ENCODE data around the gene PLG. TPM values are rescaled to one million over a fixed set of nuclear protein-coding genes. Genes with fewer than 3 reads are reported as not detected.
"Not testable (repeated sequence)": the region's sequence is repeated elsewhere in the genome, so short reads cannot be mapped to it uniquely, and the experiment has no call there.

PLG gene
- total RNA-seq, 1 experiment from 2014 or later, result not detected

DNA sequence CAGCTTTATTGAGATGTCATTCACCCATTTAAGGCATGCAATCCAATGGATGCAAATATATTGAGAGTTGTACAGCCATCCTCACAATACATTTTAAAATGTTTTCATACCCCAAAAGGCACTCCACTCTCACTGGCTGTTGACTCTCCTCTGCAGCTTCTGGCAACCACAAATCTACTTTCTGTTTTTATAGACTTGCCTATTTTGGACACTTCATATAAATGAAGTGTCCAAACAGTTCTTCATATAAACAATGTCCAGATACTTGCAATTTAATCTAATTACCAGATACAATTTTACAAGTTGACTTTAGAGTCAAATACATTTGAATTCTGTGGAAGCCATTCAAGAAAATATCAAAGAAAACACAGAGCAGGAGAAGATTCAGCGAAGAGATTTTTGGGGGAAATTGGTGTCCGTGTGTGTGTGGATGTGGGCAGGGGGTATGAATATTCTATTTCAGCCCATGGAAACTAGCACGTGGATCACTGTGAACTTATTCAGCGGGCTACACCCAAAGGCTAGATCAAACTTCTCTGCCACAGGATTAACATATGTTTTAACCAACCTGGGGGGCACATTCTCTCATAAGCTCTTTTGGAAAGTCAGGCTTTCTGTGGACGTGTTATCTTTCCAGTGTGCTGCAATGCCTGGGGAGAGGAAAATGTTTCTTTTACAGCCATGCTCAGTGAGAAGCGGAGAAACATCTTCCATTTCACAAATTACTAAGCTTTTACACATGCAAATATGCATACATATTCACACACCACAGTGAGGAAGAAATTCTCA, 73.9 kb downstream of the PLG start:
- ChIA-PET CTCF (no interaction called here), POLR2A (ENCODE audit: low non-redundant PET) (no interaction called here)
- H3K9me3 ChIP-seq (ENCODE audit: low read depth, low read length, poor library complexity, severe bottlenecking), result no peaks in the 10 kb centered on the region
- H3K27ac ChIP-seq (ENCODE audit: low read depth, low read length, poor library complexity, severe bottlenecking), result no peak overlapping the region
- H3K4me1 ChIP-seq (ENCODE audit: insufficient read depth, low read length, poor library complexity, severe bottlenecking), result no peaks in the 10 kb centered on the region
- no peak for DNase-seq (ENCODE audit: low spot score)
- no peaks in the 10 kb centered on the region for H3K27me3 ChIP-seq (replicated peaks; ENCODE audit: insufficient read depth, low read depth, low read length, poor library complexity)
- no TSS peak for BruUV-seq (replicated peaks)
- TF ChIP-seq, protein P1, sequence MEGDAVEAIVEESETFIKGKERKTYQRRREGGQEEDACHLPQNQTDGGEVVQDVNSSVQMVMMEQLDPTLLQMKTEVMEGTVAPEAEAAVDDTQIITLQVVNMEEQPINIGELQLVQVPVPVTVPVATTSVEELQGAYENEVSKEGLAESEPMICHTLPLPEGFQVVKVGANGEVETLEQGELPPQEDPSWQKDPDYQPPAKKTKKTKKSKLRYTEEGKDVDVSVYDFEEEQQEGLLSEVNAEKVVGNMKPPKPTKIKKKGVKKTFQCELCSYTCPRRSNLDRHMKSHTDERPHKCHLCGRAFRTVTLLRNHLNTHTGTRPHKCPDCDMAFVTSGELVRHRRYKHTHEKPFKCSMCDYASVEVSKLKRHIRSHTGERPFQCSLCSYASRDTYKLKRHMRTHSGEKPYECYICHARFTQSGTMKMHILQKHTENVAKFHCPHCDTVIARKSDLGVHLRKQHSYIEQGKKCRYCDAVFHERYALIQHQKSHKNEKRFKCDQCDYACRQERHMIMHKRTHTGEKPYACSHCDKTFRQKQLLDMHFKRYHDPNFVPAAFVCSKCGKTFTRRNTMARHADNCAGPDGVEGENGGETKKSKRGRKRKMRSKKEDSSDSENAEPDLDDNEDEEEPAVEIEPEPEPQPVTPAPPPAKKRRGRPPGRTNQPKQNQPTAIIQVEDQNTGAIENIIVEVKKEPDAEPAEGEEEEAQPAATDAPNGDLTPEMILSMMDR (conservative IDR thresholded peaks at IDR 0.05; ENCODE audit: low read depth, low read length), result no peak
- no peak for TF ChIP-seq EZH2 (IDR thresholded peaks at IDR 0.05; ENCODE audit: borderline replicate concordance, low read depth, low read length, poor library complexity, severe bottlenecking)
- no peaks in the 10 kb centered on the region for H3K36me3 ChIP-seq (ENCODE audit: insufficient read depth, low read length, poor library complexity, severe bottlenecking)
- no peak overlapping the region for H3K4me3 ChIP-seq (ENCODE audit: low read depth, low read length, poor library complexity, severe bottlenecking)
- intact Hi-C loops (cut with micrococcal nuclease; ENCODE audit: unreplicated experiment), result no loop called here

DNA sequence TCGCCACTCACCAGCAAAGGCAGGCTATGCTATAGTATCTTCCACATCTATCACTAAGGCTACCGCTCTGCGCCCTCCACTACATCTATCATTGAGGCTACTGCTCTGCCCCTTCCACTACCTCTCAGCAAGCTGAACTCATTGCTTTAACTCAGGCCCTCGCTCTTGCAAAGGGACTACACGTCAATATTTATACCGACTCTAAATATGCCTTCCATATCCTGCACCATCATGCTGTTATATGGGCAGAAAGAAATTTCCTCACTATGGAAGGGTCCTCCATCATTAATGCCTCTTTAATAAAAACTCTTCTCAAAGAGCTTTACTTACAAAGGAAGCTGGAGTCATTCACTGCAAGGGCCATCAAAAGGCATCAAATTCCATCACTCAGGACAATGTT, 77.1 kb downstream of the PLG start:
- H3K9me3 ChIP-seq (ENCODE audit: low read depth, low read length, poor library complexity, severe bottlenecking); H3K4me3 ChIP-seq (ENCODE audit: low read depth, low read length, poor library complexity, severe bottlenecking); POLR2A ChIA-PET (ENCODE audit: low non-redundant PET); intact Hi-C loops (cut with micrococcal nuclease; ENCODE audit: unreplicated experiment); H3K36me3 ChIP-seq (ENCODE audit: insufficient read depth, low read length, poor library complexity, severe bottlenecking); DNase-seq (ENCODE audit: low spot score); H3K27me3 ChIP-seq (replicated peaks; ENCODE audit: insufficient read depth, low read depth, low read length, poor library complexity); H3K4me1 ChIP-seq (ENCODE audit: insufficient read depth, low read length, poor library complexity, severe bottlenecking); BruUV-seq (replicated peaks); H3K27ac ChIP-seq (ENCODE audit: low read depth, low read length, poor library complexity, severe bottlenecking); CTCF ChIA-PET: not testable (repeated sequence)

DNA sequence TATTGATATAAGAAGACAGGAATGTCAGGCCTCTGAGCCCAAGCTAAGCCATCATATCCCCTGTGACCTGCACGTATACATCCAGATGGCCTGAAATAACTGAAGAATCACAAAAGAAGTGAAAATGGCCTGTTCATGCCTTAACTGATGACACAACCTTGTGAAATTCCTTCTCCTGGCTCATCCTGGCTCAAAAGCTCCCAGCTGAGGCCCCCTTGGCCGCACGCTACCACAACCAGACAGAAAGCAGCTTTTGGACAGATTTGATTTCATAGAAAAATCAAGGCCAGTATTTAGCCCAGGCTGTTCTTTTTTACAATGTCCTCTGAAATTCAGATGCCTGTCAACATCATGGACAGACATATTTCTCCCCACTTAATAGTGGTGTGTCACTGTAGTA, 78.6 kb downstream of the PLG start:
- H3K27ac ChIP-seq (ENCODE audit: low read depth, low read length, poor library complexity, severe bottlenecking); DNase-seq (ENCODE audit: low spot score); H3K4me1 ChIP-seq (ENCODE audit: insufficient read depth, low read length, poor library complexity, severe bottlenecking); BruUV-seq (replicated peaks); H3K27me3 ChIP-seq (replicated peaks; ENCODE audit: insufficient read depth, low read depth, low read length, poor library complexity); H3K9me3 ChIP-seq (ENCODE audit: low read depth, low read length, poor library complexity, severe bottlenecking); H3K4me3 ChIP-seq (ENCODE audit: low read depth, low read length, poor library complexity, severe bottlenecking); intact Hi-C loops (cut with micrococcal nuclease; ENCODE audit: unreplicated experiment); CTCF ChIA-PET; POLR2A ChIA-PET (ENCODE audit: low non-redundant PET); H3K36me3 ChIP-seq (ENCODE audit: insufficient read depth, low read length, poor library complexity, severe bottlenecking): not testable (repeated sequence)

DNA sequence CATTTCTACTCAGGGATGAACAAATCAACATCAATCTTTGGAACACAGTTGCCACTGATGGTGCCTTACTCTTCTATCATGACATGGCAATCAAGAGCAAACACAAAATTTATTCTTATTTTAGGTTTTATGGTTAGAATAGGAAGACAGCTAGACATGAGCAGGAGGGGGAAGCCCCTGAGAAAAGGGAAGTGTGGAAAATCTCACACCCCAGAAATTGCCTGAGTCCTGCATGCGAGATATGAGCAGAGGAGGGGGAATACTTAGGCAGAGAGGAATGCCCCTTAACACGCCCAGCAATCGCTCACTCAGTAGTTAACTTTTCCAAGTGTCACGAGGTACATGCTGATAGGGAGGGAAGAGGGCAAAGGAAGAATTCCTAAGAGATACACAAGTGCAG, 79.3 kb downstream of the PLG start:
- Histone ChIP-seq H3K4me3 (ENCODE audit: low read depth, low read length, poor library complexity, severe bottlenecking) (no peak overlapping the region), H3K27ac (ENCODE audit: low read depth, low read length, poor library complexity, severe bottlenecking) (no peak overlapping the region), H3K4me1 (ENCODE audit: insufficient read depth, low read length, poor library complexity, severe bottlenecking) (no peaks in the 10 kb centered on the region), H3K27me3 (replicated peaks; ENCODE audit: insufficient read depth, low read depth, low read length, poor library complexity) (no peaks in the 10 kb centered on the region), H3K9me3 (ENCODE audit: low read depth, low read length, poor library complexity, severe bottlenecking) (no peaks in the 10 kb centered on the region), H3K36me3 (ENCODE audit: insufficient read depth, low read length, poor library complexity, severe bottlenecking) (no peaks in the 10 kb centered on the region)
- POLR2A ChIA-PET (ENCODE audit: low non-redundant PET), result no interaction called here
- CTCF ChIA-PET, result no interaction called here
- DNase-seq (ENCODE audit: low spot score), result no peak
- intact Hi-C loops (cut with micrococcal nuclease; ENCODE audit: unreplicated experiment), result no loop called here
- BruUV-seq (replicated peaks), result no TSS peak
- TF ChIP-seq, protein P1 (conservative IDR thresholded peaks at IDR 0.05; ENCODE audit: low read depth, low read length), result no peak
- no peak for TF ChIP-seq EZH2 (IDR thresholded peaks at IDR 0.05; ENCODE audit: borderline replicate concordance, low read depth, low read length, poor library complexity, severe bottlenecking)
